SU-DHL-6 (cell line): ENCODE results near the gene CNTN6.

Experiments used
- H2AFZ ChIP-seq: fragments of 200-600 bp; sonication (generic); 2 replicates; pipeline ENCODE4 v1.6.1; 2014; ENCODE audit warnings: low read depth, mild to moderate bottlenecking, moderate library complexity, mixed read lengths, antibody characterized with exemption, low read length; ENCODE audit not compliant: severe bottlenecking
- H3F3A ChIP-seq: fragments of 200-600 bp; shearing (Covaris generic); 2 replicates; pipeline ENCODE4 v1.6.0; 2016; ENCODE audit warnings: antibody characterized with exemption, mild to moderate bottlenecking; ENCODE audit not compliant: insufficient read depth
- H3K27ac ChIP-seq: fragments of 200-600 bp; sonication (generic); 2 replicates; pipeline ENCODE4 v1.5.1; 2016; ENCODE audit warnings: low read depth, mild to moderate bottlenecking, low read length, moderate library complexity, mixed read lengths
- H3K27me3 ChIP-seq: fragments of 200-600 bp; sonication (generic), shearing (Covaris generic); 2 replicates; pipeline ENCODE4 v1.6.0; 2014; ENCODE audit warnings: mild to moderate bottlenecking, low read length
- H3K36me3 ChIP-seq: fragments of 200-600 bp; sonication (generic); 2 replicates; pipeline ENCODE4 v1.6.1; 2014; ENCODE audit warnings: mild to moderate bottlenecking, low read length, mixed read lengths
- H3K4me2 ChIP-seq: fragments of 300-600, 200-600 bp; shearing (Covaris generic), sonication (generic); 2 replicates; pipeline ENCODE4 v1.6.0; 2014; ENCODE audit warnings: low read length, low read depth, mild to moderate bottlenecking; ENCODE audit not compliant: poor library complexity, severe bottlenecking
- H3K4me3 ChIP-seq: fragments of 200-600 bp; sonication (generic); 2 replicates; pipeline ENCODE4 v1.5.1; 2014; ENCODE audit warnings: antibody characterized with exemption, low read length, mild to moderate bottlenecking, mixed read lengths; ENCODE audit not compliant: insufficient read depth, poor library complexity, severe bottlenecking
- H3K79me2 ChIP-seq: fragments of 200-600 bp; sonication (generic); 2 replicates; pipeline ENCODE4 v1.6.1; 2014; ENCODE audit warnings: mild to moderate bottlenecking, low read length, moderate library complexity; ENCODE audit not compliant: insufficient read depth
- H3K9ac ChIP-seq: fragments of 200-600 bp; sonication (generic); 2 replicates; pipeline ENCODE4 v1.7.0; 2014; ENCODE audit warnings: mild to moderate bottlenecking, low read length
- H3K9me2 ChIP-seq: fragments of 200-600 bp; sonication (generic); replicated peaks from 2 replicates; pipeline ENCODE4 v1.6.1; 2014; ENCODE audit warnings: low read length; ENCODE audit not compliant: insufficient read depth
- H3K9me3 ChIP-seq: fragments of 200-600 bp; sonication (generic); 2 replicates; pipeline ENCODE4 v1.6.1; 2014; ENCODE audit warnings: low read length, mixed read lengths; ENCODE audit not compliant: insufficient read depth
- H4K20me1 ChIP-seq: fragments of 200-600 bp; sonication (generic); 2 replicates; pipeline ENCODE4 v1.6.1; 2014; ENCODE audit warnings: low read depth, mild to moderate bottlenecking, antibody characterized with exemption, low read length, moderate library complexity, mixed read lengths
- EZH2phosphoT487 ChIP-seq: fragments of 200-600 bp; sonication (generic), shearing (Covaris generic); conservative IDR thresholded peaks from 2 replicates; pipeline ENCODE4 v1.6.1; 2018; ENCODE audit warnings: mild to moderate bottlenecking, antibody characterized with exemption, low read length, moderate library complexity, mixed read lengths
- TF ChIP-seq, protein P1 (sequence below): fragments of 200-600 bp; sonication (generic); IDR thresholded peaks from one replicate; pipeline ENCODE4 v1.5.1; 2017; ENCODE audit warnings: antibody characterized with exemption, mild to moderate bottlenecking, low read length, moderate library complexity; ENCODE audit not compliant: insufficient read depth, poor library complexity, severe bottlenecking

CNTN6 gene

GRCh38 chr3:1421577-1421976 lies 328.8 kb downstream of the CNTN6 start:
- H3F3A ChIP-seq: no peaks in the 10 kb centered on the region
- H3K9me2 ChIP-seq: no peaks in the 10 kb centered on the region
- no peaks in the 10 kb centered on the region for H3K36me3 ChIP-seq
- no peak overlapping the region for H3K27ac ChIP-seq
- no peak overlapping the region for H3K4me3 ChIP-seq
- H3K79me2 ChIP-seq: no peaks in the 10 kb centered on the region
- no peaks in the 10 kb centered on the region for H3K9me3 ChIP-seq
- H2AFZ ChIP-seq: no peak overlapping the region
- H3K4me2 ChIP-seq: no peak overlapping the region
- no peaks in the 10 kb centered on the region for H3K27me3 ChIP-seq
- H3K9ac ChIP-seq: no peak overlapping the region
- TF ChIP-seq EZH2phosphoT487: no peak
- TF ChIP-seq, protein P1, sequence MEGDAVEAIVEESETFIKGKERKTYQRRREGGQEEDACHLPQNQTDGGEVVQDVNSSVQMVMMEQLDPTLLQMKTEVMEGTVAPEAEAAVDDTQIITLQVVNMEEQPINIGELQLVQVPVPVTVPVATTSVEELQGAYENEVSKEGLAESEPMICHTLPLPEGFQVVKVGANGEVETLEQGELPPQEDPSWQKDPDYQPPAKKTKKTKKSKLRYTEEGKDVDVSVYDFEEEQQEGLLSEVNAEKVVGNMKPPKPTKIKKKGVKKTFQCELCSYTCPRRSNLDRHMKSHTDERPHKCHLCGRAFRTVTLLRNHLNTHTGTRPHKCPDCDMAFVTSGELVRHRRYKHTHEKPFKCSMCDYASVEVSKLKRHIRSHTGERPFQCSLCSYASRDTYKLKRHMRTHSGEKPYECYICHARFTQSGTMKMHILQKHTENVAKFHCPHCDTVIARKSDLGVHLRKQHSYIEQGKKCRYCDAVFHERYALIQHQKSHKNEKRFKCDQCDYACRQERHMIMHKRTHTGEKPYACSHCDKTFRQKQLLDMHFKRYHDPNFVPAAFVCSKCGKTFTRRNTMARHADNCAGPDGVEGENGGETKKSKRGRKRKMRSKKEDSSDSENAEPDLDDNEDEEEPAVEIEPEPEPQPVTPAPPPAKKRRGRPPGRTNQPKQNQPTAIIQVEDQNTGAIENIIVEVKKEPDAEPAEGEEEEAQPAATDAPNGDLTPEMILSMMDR: no peak
- H4K20me1 ChIP-seq: no peaks in the 10 kb centered on the region

GRCh38 chr3:1423566-1424089 lies 330.8 kb downstream of the CNTN6 start:
- Histone ChIP-seq H3K9me3 (no peaks in the 10 kb centered on the region), H4K20me1 (no peaks in the 10 kb centered on the region), H3K27ac (no peak overlapping the region), H3F3A (no peaks in the 10 kb centered on the region), H3K36me3 (no peaks in the 10 kb centered on the region), H3K9me2 (no peaks in the 10 kb centered on the region), H3K4me3 (no peak overlapping the region), H3K79me2 (no peaks in the 10 kb centered on the region), H3K9ac (no peak overlapping the region), H2AFZ (no peak overlapping the region), H3K27me3 (no peaks in the 10 kb centered on the region), H3K4me2 (no peak overlapping the region)
- no peak for TF ChIP-seq EZH2phosphoT487
- TF ChIP-seq, protein P1: no peak

- Histone ChIP-seq H3K9ac (no peak overlapping the region), H3F3A (no peaks in the 10 kb centered on the region), H3K27me3 (no peaks in the 10 kb centered on the region), H3K4me2 (no peak overlapping the region), H4K20me1 (no peaks in the 10 kb centered on the region), H2AFZ (no peak overlapping the region), H3K27ac (no peak overlapping the region), H3K9me3 (no peaks in the 10 kb centered on the region), H3K4me3 (no peak overlapping the region), H3K36me3 (no peaks in the 10 kb centered on the region), H3K79me2 (no peaks in the 10 kb centered on the region), H3K9me2 (no peaks in the 10 kb centered on the region)
- TF ChIP-seq EZH2phosphoT487: no peak
- TF ChIP-seq, protein P1: peak; percentile 18
Measured at GRCh38 chr3:1439395-1439794, 346.6 kb downstream of the CNTN6 start.
